K562 (cell line): Measurements from ENCODE around the gene DISC1. TPM values are rescaled to one million over a fixed set of nuclear protein-coding genes. Genes with fewer than 3 reads are reported as not detected.

Experiments
- ZNF12 ChIP-seq: sonication (generic); formaldehyde crosslinking; IDR thresholded peaks from 2 replicates; pipeline ENCODE4 v1.4.0; 2020; ENCODE audit warnings: mild to moderate bottlenecking, missing genetic modification reagents
- ZNF217 ChIP-seq: sonication (generic); formaldehyde crosslinking; IDR thresholded peaks from 2 replicates; pipeline ENCODE4 v1.8.0; 2022; ENCODE audit warnings: mild to moderate bottlenecking, missing genetic modification reagents
- polyA plus RNA-seq, 8 experiments: library from polyadenylated mRNA; depleted of rRNA in 4 of 8; stranded (reverse) in 5 of 8; unstranded in 3 of 8; fragments of >200 nt; fragmentation: Nextera tagmentation in 2 of 8; fragmentation: Illumina TruSeq in 1 of 8; extraction: Ambion mirVana in 2 of 8; extraction: Trizol in 1 of 8; gene quantifications; 2 replicates each; pipeline versions ENCODE4 v1.2.1 to v1.2.3, GENCODE V29; 2011 to 2014; ENCODE audit warnings: inconsistent platforms in 1 of 8, missing spikeins in 1 of 8
- total RNA-seq, 7 experiments: library from RNA; depleted of rRNA in 6 of 7; stranded (reverse); fragments of >200 nt in 6 of 7; fragmentation: Illumina TruSeq in 2 of 7; extraction: Trizol in 2 of 7; gene quantifications; 2 replicates each; pipeline versions ENCODE4 v1.2.1 to v1.2.3, GENCODE V29; 2011 to 2021; ENCODE audit warnings: low replicate concordance in 1 of 7
- TF ChIP-seq, protein P1 (sequence below), 2 experiments: fragments of 450-650 bp; IDR thresholded peaks; 2 replicates each; pipeline ENCODE4 v1.6.1; 2016; ENCODE audit warnings: mild to moderate bottlenecking in 2 of 2, borderline replicate concordance in 1 of 2, low read depth in 1 of 2, moderate library complexity in 1 of 2
- TF ChIP-seq, protein P2 (sequence below): sonication (generic); formaldehyde crosslinking; IDR thresholded peaks from 2 replicates; pipeline ENCODE4 v1.8.0; 2022; ENCODE audit warnings: missing genetic modification reagents, mild to moderate bottlenecking, moderate library complexity, borderline replicate concordance
- TF ChIP-seq, protein P3 (sequence below): fragments of 450-650 bp; IDR thresholded peaks from 2 replicates; pipeline ENCODE4 v1.6.1; 2016; ENCODE audit warnings: low read depth

The DISC1 gene
- total and polyA plus RNA-seq, 9 of the 15 experiments (the other 6 are each of a cell fraction or from before 2014, with no cell fraction given): 0.01 to 0.11 (median 0.08) TPM; not detected in 1

DNA sequence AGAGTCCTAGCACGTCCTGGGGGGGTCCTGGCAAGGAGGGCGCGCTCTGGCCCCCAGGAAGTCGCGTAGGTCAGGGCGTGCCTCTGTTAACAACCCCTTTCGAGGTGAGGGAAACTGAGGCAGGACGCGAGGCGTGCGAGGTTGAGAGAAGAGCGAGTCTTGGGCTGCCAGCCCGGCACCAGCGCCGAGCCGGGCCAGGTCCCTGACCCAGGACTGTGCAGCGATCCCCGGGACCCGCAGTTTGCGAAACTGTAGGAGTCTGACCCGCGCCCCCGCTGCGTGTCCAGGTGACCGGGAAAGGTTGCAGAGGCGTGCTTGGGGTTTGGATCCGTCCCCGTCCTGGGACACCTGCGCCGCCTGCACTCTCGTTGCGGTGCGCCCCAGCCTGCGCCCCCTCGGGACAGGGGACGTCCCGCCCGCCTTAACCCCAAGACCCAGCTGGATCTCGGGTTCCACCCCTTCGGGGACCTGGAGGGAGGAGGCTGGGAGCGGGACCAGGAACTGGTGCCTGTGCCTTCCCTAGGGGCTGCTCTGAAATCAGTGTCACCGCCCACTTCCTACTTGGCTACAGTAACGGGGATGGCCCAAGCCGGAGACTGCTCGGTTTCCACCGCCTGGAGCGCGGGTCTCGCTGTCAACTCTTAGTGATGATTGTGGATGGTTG, 493 bp downstream of the DISC1 start (continued):
- TF ChIP-seq, protein P1, sequence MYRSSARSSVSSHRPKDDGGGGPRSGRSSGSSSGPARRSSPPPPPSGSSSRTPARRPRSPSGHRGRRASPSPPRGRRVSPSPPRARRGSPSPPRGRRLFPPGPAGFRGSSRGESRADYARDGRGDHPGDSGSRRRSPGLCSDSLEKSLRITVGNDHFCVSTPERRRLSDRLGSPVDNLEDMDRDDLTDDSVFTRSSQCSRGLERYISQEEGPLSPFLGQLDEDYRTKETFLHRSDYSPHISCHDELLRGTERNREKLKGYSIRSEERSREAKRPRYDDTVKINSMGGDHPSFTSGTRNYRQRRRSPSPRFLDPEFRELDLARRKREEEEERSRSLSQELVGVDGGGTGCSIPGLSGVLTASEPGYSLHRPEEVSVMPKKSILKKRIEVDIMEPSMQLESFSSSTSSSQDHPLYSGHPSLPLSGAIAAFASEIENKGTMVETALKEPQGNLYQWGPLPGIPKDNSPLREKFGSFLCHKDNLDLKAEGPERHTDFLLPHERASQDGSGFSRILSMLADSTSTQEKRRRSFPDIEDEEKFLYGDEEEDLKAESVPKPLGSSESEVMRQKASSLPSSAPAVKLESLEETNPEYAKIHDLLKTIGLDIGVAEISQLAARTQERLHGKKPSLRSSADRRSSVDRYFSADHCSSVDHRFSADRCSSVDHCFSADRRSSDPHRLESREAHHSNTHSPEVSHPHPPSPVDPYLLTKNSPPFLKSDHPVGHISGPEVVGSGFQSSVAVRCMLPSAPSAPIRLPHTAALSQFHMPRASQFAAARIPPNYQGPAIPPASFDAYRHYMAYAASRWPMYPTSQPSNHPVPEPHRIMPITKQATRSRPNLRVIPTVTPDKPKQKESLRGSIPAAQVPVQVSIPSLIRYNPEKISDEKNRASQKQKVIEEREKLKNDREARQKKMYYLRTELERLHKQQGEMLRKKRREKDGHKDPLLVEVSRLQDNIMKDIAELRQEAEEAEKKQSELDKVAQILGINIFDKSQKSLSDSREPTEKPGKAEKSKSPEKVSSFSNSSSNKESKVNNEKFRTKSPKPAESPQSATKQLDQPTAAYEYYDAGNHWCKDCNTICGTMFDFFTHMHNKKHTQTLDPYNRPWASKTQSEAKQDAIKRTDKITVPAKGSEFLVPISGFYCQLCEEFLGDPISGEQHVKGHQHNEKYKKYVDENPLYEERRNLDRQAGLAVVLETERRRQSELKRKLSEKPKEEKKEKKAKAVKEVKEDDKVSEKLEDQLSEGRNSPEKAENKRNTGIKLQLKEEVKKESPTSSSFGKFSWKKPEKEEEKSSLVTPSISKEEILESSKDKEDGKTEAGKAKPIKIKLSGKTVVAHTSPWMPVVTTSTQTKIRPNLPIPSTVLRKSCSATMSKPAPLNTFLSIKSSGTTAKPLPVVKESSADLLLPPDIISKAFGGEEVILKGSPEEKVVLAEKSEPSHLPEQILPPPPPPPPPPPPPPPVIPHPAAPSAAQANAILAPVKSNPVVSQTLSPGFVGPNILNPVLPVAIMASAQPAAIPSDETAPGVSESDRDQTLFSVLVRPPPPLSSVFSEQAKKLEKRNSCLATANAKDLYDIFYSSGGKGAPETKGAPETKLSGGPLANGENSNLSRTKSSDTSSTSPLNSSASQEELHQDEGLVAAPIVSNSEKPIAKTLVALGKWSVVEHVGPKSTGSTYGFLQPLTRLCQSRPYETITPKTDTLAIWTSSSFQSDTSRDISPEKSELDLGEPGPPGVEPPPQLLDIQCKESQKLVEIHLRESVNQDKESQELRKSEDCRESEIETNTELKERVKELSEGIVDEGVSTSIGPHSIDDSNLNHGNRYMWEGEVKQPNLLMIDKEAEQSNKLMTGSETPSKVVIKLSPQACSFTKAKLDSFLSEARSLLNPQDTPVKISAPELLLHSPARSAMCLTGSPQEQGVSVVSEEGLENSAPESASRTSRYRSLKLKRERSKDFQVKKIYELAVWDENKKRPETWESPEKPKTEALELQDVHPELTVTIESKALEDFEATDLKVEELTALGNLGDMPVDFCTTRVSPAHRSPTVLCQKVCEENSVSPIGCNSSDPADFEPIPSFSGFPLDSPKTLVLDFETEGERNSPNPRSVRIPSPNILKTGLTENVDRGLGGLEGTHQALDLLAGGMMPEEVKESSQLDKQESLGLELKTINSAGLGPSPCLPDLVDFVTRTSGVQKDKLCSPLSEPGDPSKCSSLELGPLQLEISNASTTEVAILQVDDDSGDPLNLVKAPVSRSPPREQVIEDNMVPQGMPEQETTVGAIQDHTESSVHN (IDR thresholded peaks at IDR 0.05; ENCODE audit: borderline replicate concordance in 1 of 2, low read depth in 1 of 2): no peak
- TF ChIP-seq, protein P2, sequence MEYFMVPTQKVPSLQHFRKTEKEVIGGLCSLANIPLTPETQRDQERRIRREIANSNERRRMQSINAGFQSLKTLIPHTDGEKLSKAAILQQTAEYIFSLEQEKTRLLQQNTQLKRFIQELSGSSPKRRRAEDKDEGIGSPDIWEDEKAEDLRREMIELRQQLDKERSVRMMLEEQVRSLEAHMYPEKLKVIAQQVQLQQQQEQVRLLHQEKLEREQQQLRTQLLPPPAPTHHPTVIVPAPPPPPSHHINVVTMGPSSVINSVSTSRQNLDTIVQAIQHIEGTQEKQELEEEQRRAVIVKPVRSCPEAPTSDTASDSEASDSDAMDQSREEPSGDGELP (CRISPR knock-in tag): peak; percentile 19; the same call in 1 of the 2 replicates
- TF ChIP-seq ZNF217 (CRISPR knock-in tag) (no peak), ZNF12 (CRISPR knock-in tag) (no peak)
- TF ChIP-seq, protein P3, sequence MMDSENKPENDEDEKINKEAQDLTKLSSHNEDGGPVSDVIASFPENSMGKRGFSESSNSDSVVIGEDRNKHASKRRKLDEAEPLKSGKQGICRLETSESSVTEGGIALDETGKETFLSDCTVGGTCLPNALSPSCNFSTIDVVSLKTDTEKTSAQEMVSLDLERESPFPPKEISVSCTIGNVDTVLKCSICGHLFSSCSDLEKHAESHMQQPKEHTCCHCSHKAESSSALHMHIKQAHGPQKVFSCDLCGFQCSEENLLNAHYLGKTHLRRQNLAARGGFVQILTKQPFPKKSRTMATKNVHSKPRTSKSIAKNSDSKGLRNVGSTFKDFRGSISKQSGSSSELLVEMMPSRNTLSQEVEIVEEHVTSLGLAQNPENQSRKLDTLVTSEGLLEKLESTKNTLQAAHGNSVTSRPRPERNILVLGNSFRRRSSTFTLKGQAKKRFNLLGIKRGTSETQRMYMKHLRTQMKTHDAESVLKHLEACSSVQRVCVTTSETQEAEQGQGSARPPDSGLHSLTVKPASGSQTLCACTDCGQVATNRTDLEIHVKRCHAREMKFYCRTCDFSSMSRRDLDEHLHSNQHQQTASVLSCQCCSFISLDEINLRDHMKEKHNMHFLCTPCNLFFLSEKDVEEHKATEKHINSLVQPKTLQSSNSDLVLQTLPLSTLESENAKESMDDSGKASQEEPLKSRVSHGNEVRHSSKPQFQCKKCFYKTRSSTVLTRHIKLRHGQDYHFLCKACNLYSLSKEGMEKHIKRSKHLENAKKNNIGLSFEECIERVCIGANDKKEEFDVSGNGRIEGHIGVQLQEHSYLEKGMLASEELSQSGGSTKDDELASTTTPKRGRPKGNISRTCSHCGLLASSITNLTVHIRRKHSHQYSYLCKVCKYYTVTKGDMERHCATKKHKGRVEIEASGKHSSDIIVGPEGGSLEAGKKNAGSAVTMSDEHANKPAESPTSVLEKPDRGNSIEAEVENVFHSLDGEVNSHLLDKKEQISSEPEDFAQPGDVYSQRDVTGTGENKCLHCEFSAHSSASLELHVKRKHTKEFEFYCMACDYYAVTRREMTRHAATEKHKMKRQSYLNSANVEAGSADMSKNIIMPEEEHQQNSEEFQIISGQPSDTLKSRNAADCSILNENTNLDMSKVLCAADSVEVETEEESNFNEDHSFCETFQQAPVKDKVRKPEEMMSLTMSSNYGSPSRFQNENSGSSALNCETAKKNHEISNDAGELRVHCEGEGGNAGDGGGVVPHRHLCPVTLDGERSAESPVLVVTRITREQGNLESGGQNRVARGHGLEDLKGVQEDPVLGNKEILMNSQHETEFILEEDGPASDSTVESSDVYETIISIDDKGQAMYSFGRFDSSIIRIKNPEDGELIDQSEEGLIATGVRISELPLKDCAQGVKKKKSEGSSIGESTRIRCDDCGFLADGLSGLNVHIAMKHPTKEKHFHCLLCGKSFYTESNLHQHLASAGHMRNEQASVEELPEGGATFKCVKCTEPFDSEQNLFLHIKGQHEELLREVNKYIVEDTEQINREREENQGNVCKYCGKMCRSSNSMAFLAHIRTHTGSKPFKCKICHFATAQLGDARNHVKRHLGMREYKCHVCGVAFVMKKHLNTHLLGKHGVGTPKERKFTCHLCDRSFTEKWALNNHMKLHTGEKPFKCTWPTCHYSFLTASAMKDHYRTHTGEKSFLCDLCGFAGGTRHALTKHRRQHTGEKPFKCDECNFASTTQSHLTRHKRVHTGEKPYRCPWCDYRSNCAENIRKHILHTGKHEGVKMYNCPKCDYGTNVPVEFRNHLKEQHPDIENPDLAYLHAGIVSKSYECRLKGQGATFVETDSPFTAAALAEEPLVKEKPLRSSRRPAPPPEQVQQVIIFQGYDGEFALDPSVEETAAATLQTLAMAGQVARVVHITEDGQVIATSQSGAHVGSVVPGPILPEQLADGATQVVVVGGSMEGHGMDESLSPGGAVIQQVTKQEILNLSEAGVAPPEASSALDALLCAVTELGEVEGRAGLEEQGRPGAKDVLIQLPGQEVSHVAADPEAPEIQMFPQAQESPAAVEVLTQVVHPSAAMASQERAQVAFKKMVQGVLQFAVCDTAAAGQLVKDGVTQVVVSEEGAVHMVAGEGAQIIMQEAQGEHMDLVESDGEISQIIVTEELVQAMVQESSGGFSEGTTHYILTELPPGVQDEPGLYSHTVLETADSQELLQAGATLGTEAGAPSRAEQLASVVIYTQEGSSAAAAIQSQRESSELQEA: no peak
